ENCODE data around the gene RDX. TPM values are rescaled to one million over a fixed set of nuclear protein-coding genes. Genes with fewer than 3 reads are reported as not detected.

RDX gene
- total and polyA plus RNA-seq, 2 of the 8 experiments (the other 6 are each of a cell fraction or from before 2014, with no cell fraction given): 27.4 to 100 TPM

GRCh38 chr11:110331626-110332025, 35.2 kb upstream of the RDX start:
- no peak for FAIRE-seq
- ChIA-PET CTCF (ENCODE audit: partially characterized antibody) (interaction anchor here (1.7 kb wide), 1 partner anchor 13 kb away, joined by 4 read pairs; no protein-coding TSS in a partner anchor), POLR2A (ENCODE audit: partially characterized antibody) (interaction anchor here (0.6 kb wide), 1 partner anchor 243 kb away, joined by 5 read pairs; no protein-coding TSS in a partner anchor)

More at GRCh38 chr11:110331626-110332025, 35.2 kb upstream of the RDX start:
- no peak overlapping the region for H2BK20ac ChIP-seq (ENCODE audit: low read length)
- peaks cover 0 to 3% (median 0%) of the 10 kb centered on the region in 4 experiments; a peak in 2 of 7 replicates for H3K4me1 ChIP-seq (replicated peaks in 1 of 4; ENCODE audit: control insufficient read depth in 3 of 4, insufficient read depth in 4 of 4, low read length in 3 of 4)
- no peak overlapping the region; a peak in 1 of 7 replicates for H3K9ac ChIP-seq (replicated peaks in 1 of 4; ENCODE audit: extremely low read depth in 1 of 4, low read depth in 3 of 4, low read length in 3 of 4)
- H3K79me1 ChIP-seq (ENCODE audit: low read depth, low read length): no peaks in the 10 kb centered on the region
- H2BK5ac ChIP-seq (ENCODE audit: low read depth, low read length): no peak overlapping the region
- H3K56ac ChIP-seq (replicated peaks; ENCODE audit: insufficient read length, low read depth, low read length): no peak overlapping the region
- TF ChIP-seq NANOG (IDR thresholded peaks at IDR 0.05; ENCODE audit: insufficient read depth, low read depth, low read length, poor library complexity, severe bottlenecking): no peak
- H2AK5ac ChIP-seq (ENCODE audit: low read depth, low read length): no peak overlapping the region
- H3K4me2 ChIP-seq (ENCODE audit: insufficient read depth in 1 of 2, low read depth in 2 of 2, low read length in 2 of 2): no peak overlapping the region
- H2AFZ ChIP-seq (ENCODE audit: low read length): no peak overlapping the region
- peaks cover 10 to 21% of the 10 kb centered on the region in 2 experiments for H3K9me3 ChIP-seq (ENCODE audit: insufficient read depth in 2 of 2, low read depth in 1 of 2, low read length in 1 of 2)
- H2BK120ac ChIP-seq (replicated peaks; ENCODE audit: low read depth, low read length): no peak overlapping the region
- H3K4me3 ChIP-seq (ENCODE audit: extremely low read depth in 1 of 4, insufficient read depth in 2 of 4, low read depth in 3 of 4, low read length in 4 of 4): no peak overlapping the region
- no peak overlapping the region for H2BK12ac ChIP-seq (ENCODE audit: low read depth, low read length)
- no peak overlapping the region for H3K23ac ChIP-seq (ENCODE audit: insufficient read length)
- H3K4ac ChIP-seq (replicated peaks; ENCODE audit: insufficient read length, low read depth, low read length): no peak overlapping the region
- H2BK15ac ChIP-seq (ENCODE audit: low read length): no peak overlapping the region
- no peak overlapping the region for H4K5ac ChIP-seq (ENCODE audit: insufficient read length, low read depth, low read length)
- no peaks in the 10 kb centered on the region for H4K20me1 ChIP-seq (replicated peaks in 1 of 2; ENCODE audit: control insufficient read depth in 1 of 2, insufficient read depth in 2 of 2, low read length in 2 of 2)
- no peaks in the 10 kb centered on the region for H3K27me3 ChIP-seq (replicated peaks in 1 of 4; ENCODE audit: control insufficient read depth in 3 of 4, extremely low read depth in 1 of 4, insufficient read depth in 3 of 4, low read length in 3 of 4)
- WGBS, 2 experiments (ENCODE audit: extremely low coverage in 1 of 2, insufficient coverage in 1 of 2, insufficient read length in 1 of 2, insufficient replicate concordance in 2 of 2, low coverage in 1 of 2, low lambda C conversion rate in 2 of 2, missing lambda C conversion rate in 1 of 2): 32% methylated on average over 1 of the region's 1 CpG; no CpG with 5 or more reads in 1 of the 2 experiments
- H4K91ac ChIP-seq (replicated peaks; ENCODE audit: insufficient read length, low read length): no peak overlapping the region
- H3K18ac ChIP-seq (ENCODE audit: extremely low read depth, low read length): no peak overlapping the region
- H3K14ac ChIP-seq (ENCODE audit: insufficient read length): no peak overlapping the region
- no peak overlapping the region for H4K8ac ChIP-seq (ENCODE audit: extremely low read depth, insufficient read depth, low read length)
- H3K79me2 ChIP-seq (ENCODE audit: control insufficient read depth in 1 of 2, insufficient read depth in 2 of 2, low read length in 2 of 2): no peaks in the 10 kb centered on the region
- DNase-seq (ENCODE audit: low read depth in 1 of 2, low spot score in 2 of 2): no peak
- no peak overlapping the region for H3K27ac ChIP-seq (ENCODE audit: low read depth, low read length)
- no peaks in the 10 kb centered on the region for H3K23me2 ChIP-seq (ENCODE audit: low read depth, low read length)
- H3K36me3 ChIP-seq (ENCODE audit: control insufficient read depth in 2 of 4, insufficient read depth in 4 of 4, low read length in 3 of 4): no peaks in the 10 kb centered on the region

Data from H1 (cell line).